ENCODE measurements around the gene RASD2. TPM values are rescaled to one million over a fixed set of nuclear protein-coding genes. Genes with fewer than 3 reads are reported as not detected.
A peak's percentile ranks its signal among the peaks of the same experiment; 100 is the strongest.

Gene RASD2
- total RNA-seq, 1 experiment from 2014 or later, result 0.42 TPM

DNA sequence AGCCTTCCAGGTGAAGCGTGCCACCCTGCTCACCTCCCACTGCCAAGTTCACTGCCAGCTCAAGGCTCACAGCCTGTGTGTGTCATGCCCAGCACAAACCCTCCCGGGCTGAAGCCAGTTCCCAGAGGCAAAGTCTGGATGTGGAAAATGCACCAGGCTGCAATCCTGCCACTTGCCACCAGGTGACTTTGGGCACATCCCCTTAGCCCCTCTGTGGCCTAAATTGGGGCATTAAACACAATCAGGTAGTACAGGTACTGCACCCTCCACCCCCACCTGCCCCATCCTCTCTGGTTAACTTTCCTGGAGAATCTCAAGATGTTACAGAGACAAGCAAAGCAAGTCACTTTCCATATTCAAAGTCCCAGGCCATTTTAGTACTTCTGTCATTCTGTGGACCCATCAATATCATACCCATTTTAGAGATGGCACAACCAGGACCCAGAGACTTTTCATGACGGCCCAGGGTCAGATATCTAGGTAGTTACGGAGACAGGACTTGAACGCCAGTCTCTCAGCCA, 1.8 kb upstream of the RASD2 start:
- Histone ChIP-seq H3T11ph (ENCODE audit: low read length) (no peak overlapping the region), H3K4me1 (ENCODE audit: insufficient read depth, low read length) (no peaks in the 10 kb centered on the region; the same call in 1 of the 2 replicates), H3K56ac (ENCODE audit: insufficient read length, low read depth, low read length) (no peak overlapping the region), H4K8ac (replicated peaks; ENCODE audit: insufficient read length, low read depth, low read length) (no peak overlapping the region), H2BK12ac (ENCODE audit: insufficient read length, low read depth, low read length) (no peak overlapping the region), H3K79me2 (ENCODE audit: insufficient read depth, low read length) (no peaks in the 10 kb centered on the region), H3K9me3 (ENCODE audit: control insufficient read depth, low read depth, low read length) (no peaks in the 10 kb centered on the region), H2BK5ac (ENCODE audit: insufficient read length, low read length) (no peak overlapping the region), H4K91ac (ENCODE audit: insufficient read length, low read depth, low read length) (no peak overlapping the region), H2BK120ac (ENCODE audit: low read depth, low read length, poor library complexity, severe bottlenecking) (no peak overlapping the region), H3K27ac (ENCODE audit: insufficient read length, low read depth, low read length) (no peak overlapping the region), H3K23me2 (ENCODE audit: insufficient read length, low read depth, low read length, poor library complexity, severe bottlenecking) (peaks cover 8% of the 10 kb centered on the region), H2BK20ac (ENCODE audit: low read depth, low read length, poor library complexity, severe bottlenecking) (no peak overlapping the region), H3K4me2 (ENCODE audit: insufficient read depth, insufficient read length, low read length) (no peak overlapping the region), H3K9ac (ENCODE audit: extremely low read depth, insufficient read length, low read length) (no peak overlapping the region), H3K18ac (ENCODE audit: insufficient read length, low read depth, low read length) (no peak overlapping the region), H4K5ac (ENCODE audit: insufficient read length, low read depth, low read length) (no peak overlapping the region), H2AK5ac (ENCODE audit: insufficient read length, low read length) (no peak overlapping the region), H3K79me1 (ENCODE audit: insufficient read depth, low read depth, low read length, poor library complexity, severe bottlenecking) (no peaks in the 10 kb centered on the region), H3K27me3 (ENCODE audit: insufficient read depth, low read length) (peaks cover 6% of the 10 kb centered on the region; the same call in 1 of the 2 replicates), H4K20me1 (ENCODE audit: control insufficient read depth, insufficient read depth, insufficient read length) (no peaks in the 10 kb centered on the region), H2AFZ (ENCODE audit: low read length) (no peak overlapping the region), H3K23ac (ENCODE audit: insufficient read length, low read depth, low read length) (no peak overlapping the region), H3K4ac (ENCODE audit: low read depth, low read length) (no peak overlapping the region), H3K14ac (ENCODE audit: insufficient read depth, low read length) (no peak overlapping the region), H2BK15ac (ENCODE audit: low read depth, low read length) (no peak overlapping the region)
- TF ChIP-seq, protein P1, sequence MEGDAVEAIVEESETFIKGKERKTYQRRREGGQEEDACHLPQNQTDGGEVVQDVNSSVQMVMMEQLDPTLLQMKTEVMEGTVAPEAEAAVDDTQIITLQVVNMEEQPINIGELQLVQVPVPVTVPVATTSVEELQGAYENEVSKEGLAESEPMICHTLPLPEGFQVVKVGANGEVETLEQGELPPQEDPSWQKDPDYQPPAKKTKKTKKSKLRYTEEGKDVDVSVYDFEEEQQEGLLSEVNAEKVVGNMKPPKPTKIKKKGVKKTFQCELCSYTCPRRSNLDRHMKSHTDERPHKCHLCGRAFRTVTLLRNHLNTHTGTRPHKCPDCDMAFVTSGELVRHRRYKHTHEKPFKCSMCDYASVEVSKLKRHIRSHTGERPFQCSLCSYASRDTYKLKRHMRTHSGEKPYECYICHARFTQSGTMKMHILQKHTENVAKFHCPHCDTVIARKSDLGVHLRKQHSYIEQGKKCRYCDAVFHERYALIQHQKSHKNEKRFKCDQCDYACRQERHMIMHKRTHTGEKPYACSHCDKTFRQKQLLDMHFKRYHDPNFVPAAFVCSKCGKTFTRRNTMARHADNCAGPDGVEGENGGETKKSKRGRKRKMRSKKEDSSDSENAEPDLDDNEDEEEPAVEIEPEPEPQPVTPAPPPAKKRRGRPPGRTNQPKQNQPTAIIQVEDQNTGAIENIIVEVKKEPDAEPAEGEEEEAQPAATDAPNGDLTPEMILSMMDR (conservative IDR thresholded peaks at IDR 0.05), result peak; percentile 75
- H3K9me3 Mint-ChIP-seq, result no peaks in the 10 kb centered on the region; a peak in 1 of 5 replicates
- no peak overlapping the region for H3K27ac Mint-ChIP-seq
- H3K4me1 Mint-ChIP-seq, result peaks cover 30 to 34% of the 10 kb centered on the region in 2 experiments
- no peaks in the 10 kb centered on the region for H3K36me3 Mint-ChIP-seq (ENCODE audit: insufficient read depth in 1 of 3, low read depth in 3 of 3)
- DNase-seq, result peak; percentile 71
- peak overlapping the region in 1 of 2 experiments; percentile 45; a peak in 3 of 5 replicates for H3K4me3 Mint-ChIP-seq
- WGBS (ENCODE audit: extremely low coverage, insufficient read length, low lambda C conversion rate), result no CpG with 5 or more reads among the region's 5 CpGs
- peaks cover 47% of the 10 kb centered on the region for H3K27me3 Mint-ChIP-seq (ENCODE audit: low read depth)
